HEK293T (cell line): Measurements from ENCODE around the gene OSBPL8.
"Not testable (repeated sequence)": the region's sequence is repeated elsewhere in the genome, so short reads cannot be mapped to it uniquely, and the experiment has no call there.

ENCODE experiments used
- CTCF ChIA-PET: fragments of 350-600 bp; formaldehyde crosslinking; extraction: SDS; loops from one replicate; lab custom pipeline; 2021; ENCODE audit warnings: antibody characterized with exemption, inconsistent platforms; lab: Yijun Ruan, JAX
- POLR2A ChIA-PET: fragments of 350-600 bp; formaldehyde crosslinking; extraction: SDS; loops from one replicate; lab custom pipeline; 2020; ENCODE audit warnings: antibody characterized with exemption, inconsistent platforms; lab: Yijun Ruan, JAX
- DNase-seq: peaks from one replicate; pipeline ENCODE4 v3.0.0; 2012; ENCODE audit warnings: mixed read lengths; ENCODE audit errors: extremely low spot score
- ARNT ChIP-seq: fragments of 450-650 bp; IDR thresholded peaks from 2 replicates; pipeline ENCODE4 v1.6.1; 2017; ENCODE audit warnings: mild to moderate bottlenecking
- BHLHE40 ChIP-seq: fragments of 450-650 bp; IDR thresholded peaks from 2 replicates; pipeline ENCODE4 v1.6.1; 2016; ENCODE audit warnings: mild to moderate bottlenecking, moderate library complexity, borderline replicate concordance
- CTBP1 ChIP-seq: fragments of 450-650 bp; IDR thresholded peaks from 2 replicates; pipeline ENCODE4 v1.6.1; 2016; ENCODE audit warnings: borderline replicate concordance
- ELF4 ChIP-seq: fragments of 450-650 bp; IDR thresholded peaks from 2 replicates; pipeline ENCODE4 v1.6.1; 2017; ENCODE audit warnings: antibody characterized with exemption
- FOXA1 ChIP-seq: fragments of 450-650 bp; IDR thresholded peaks from 2 replicates; pipeline ENCODE4 v1.6.1; 2016; ENCODE audit warnings: mild to moderate bottlenecking
- FOXK2 ChIP-seq: fragments of 450-650 bp; IDR thresholded peaks from 2 replicates; pipeline ENCODE4 v1.6.1; 2016; ENCODE audit warnings: mild to moderate bottlenecking
- FOXM1 ChIP-seq: fragments of 450-650 bp; IDR thresholded peaks from 2 replicates; pipeline ENCODE4 v1.6.1; 2017; ENCODE audit warnings: mild to moderate bottlenecking, borderline replicate concordance
- HDGF ChIP-seq: fragments of 450-650 bp; IDR thresholded peaks from 2 replicates; pipeline ENCODE4 v1.6.1; 2017; ENCODE audit warnings: antibody characterized with exemption, borderline replicate concordance
- L3MBTL2 ChIP-seq: fragments of 450-650 bp; conservative IDR thresholded peaks from 2 replicates; pipeline ENCODE4 v1.6.1; 2016; ENCODE audit warnings: mild to moderate bottlenecking
- LEF1 ChIP-seq: fragments of 450-650 bp; IDR thresholded peaks from 2 replicates; pipeline ENCODE4 v1.6.1; 2017; ENCODE audit warnings: mild to moderate bottlenecking, borderline replicate concordance
- NFRKB ChIP-seq: fragments of 450-650 bp; IDR thresholded peaks from 2 replicates; pipeline ENCODE4 v1.6.1; 2016; ENCODE audit warnings: mild to moderate bottlenecking, moderate library complexity
- PKNOX1 ChIP-seq: fragments of 450-650 bp; IDR thresholded peaks from 2 replicates; pipeline ENCODE4 v1.6.1; 2016
- SP1 ChIP-seq: fragments of 450-650 bp; IDR thresholded peaks from 2 replicates; pipeline ENCODE4 v1.6.1; 2017
- SUZ12 ChIP-seq: fragments of 450-650 bp; IDR thresholded peaks from 2 replicates; pipeline ENCODE4 v1.6.1; 2016; ENCODE audit warnings: mild to moderate bottlenecking
- TARDBP ChIP-seq: fragments of 450-650 bp; IDR thresholded peaks from 2 replicates; pipeline ENCODE4 v1.6.1; 2016
- ZNF384 ChIP-seq: fragments of 450-650 bp; IDR thresholded peaks from 2 replicates; pipeline ENCODE4 v1.6.1; 2016

OSBPL8 gene

GRCh38 chr12:76329606-76330005 lies 230.0 kb downstream of the OSBPL8 start:
- TF ChIP-seq FOXA1 (no peak), NFRKB (no peak), TARDBP (no peak), LEF1 (no peak), L3MBTL2 (no peak), FOXM1 (no peak), ELF4 (no peak), FOXK2 (no peak), ZNF384 (no peak), CTBP1 (no peak), PKNOX1 (no peak), ARNT (no peak), SP1 (no peak), BHLHE40 (no peak), HDGF (no peak), SUZ12 (no peak)

GRCh38 chr12:76329159-76329558 lies 230.4 kb downstream of the OSBPL8 start:
- CTCF ChIA-PET: no interaction called here
- POLR2A ChIA-PET: interaction anchor here (1.4 kb wide), 1 partner anchor 10 kb away, joined by 5 read pairs; no protein-coding TSS in a partner anchor
- TF ChIP-seq FOXA1 (no peak), ELF4 (no peak), SP1 (no peak), NFRKB (no peak), HDGF (no peak), BHLHE40 (no peak), PKNOX1 (no peak), ARNT (no peak), LEF1 (no peak), L3MBTL2 (no peak), FOXK2 (no peak)

More at GRCh38 chr12:76329606-76330005, 230.0 kb downstream of the OSBPL8 start:
- CTCF ChIA-PET: no interaction called here
- DNase-seq: no peak
- POLR2A ChIA-PET: interaction anchor here (1.4 kb wide), 1 partner anchor 10 kb away, joined by 5 read pairs; no protein-coding TSS in a partner anchor

GRCh38 chr12:76319595-76320319 lies 239.8 kb downstream of the OSBPL8 start:
- peak; percentile 67 for TF ChIP-seq L3MBTL2
- DNase-seq, CTCF ChIA-PET: not testable (repeated sequence)
- POLR2A ChIA-PET: interaction anchor here (1.5 kb wide), 2 partner anchors 10 to 929 kb away, joined by 3 to 5 read pairs; partner anchors contain the start of gene GLIPR1L2

More at GRCh38 chr12:76329159-76329558, 230.4 kb downstream of the OSBPL8 start:
- DNase-seq: no peak

DNA sequence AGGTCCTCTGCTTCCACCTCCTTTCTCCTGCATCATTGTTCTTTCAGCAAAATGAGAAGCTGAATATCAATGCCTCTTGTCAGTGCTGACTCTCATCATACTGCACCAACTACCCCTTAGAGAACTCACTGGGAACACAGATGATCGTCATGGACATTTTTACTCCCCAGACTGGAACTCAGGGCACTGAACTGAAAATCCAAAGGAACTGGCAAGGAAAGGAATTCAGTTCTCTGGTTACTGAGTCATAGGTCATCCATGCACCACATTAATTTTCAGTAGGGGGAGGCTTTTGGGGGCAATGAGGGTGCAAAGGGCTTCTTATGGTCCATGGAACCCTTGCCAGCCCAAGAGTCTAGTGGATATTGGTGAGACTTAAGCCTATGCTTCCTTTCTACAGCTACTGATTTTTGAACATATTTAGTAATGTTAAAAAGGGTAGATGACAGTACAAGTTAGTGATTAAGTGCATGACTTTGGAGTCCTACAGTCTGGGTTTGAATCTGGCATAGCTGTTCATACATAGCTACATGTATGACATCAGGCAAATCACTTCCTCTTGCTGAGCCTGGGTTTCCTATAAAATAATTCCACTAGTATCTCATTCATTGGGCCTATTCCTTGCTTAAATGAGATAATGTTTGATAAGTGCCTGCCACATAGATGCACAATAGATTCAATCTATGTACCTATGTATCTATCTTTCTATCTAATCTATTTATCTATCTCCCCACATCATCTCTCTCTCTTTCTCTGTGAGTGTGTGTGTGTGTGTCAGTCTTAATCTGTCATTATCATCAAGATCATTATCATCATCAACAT lies 240.6 kb downstream of the OSBPL8 start:
- CTCF ChIA-PET: no interaction called here
- no peak for TF ChIP-seq ZNF384
- TF ChIP-seq TARDBP: no peak
- no peak for TF ChIP-seq ARNT
- TF ChIP-seq SP1: no peak
- TF ChIP-seq ELF4: no peak
- TF ChIP-seq FOXA1: no peak
- no peak for TF ChIP-seq HDGF
- no peak for DNase-seq
- POLR2A ChIA-PET: interaction anchor here (1.5 kb wide), 2 partner anchors 11 to 928 kb away, joined by 3 to 5 read pairs; partner anchors contain the start of gene GLIPR1L2

GRCh38 chr12:76317976-76318375 lies 241.6 kb downstream of the OSBPL8 start:
- CTCF ChIA-PET: interaction anchor here (0.7 kb wide), 1 partner anchor 76 kb away, joined by 3 read pairs; no protein-coding TSS in a partner anchor
- POLR2A ChIA-PET: no interaction called here

More at GRCh38 chr12:76317976-76318375, 241.6 kb downstream of the OSBPL8 start:
- TF ChIP-seq HDGF: no peak
- TF ChIP-seq BHLHE40: no peak
- no peak for TF ChIP-seq ARNT
- no peak for TF ChIP-seq PKNOX1
- TF ChIP-seq FOXK2: no peak
- DNase-seq: no peak
